Neural crest cell (in vitro differentiated cells): ENCODE data around the gene REXO2. TPM values are rescaled to one million over a fixed set of nuclear protein-coding genes. Genes with fewer than 3 reads are reported as not detected.

Experiments
- DNase-seq: peaks from one replicate; pipeline ENCODE4 v3.0.0; 2021; ENCODE audit warnings: low read depth, mixed read lengths, low spot score
- H3K27ac Mint-ChIP-seq: one replicate; pipeline ENCODE4 v1.8.0; 2021; ENCODE audit warnings: mild to moderate bottlenecking, mixed read lengths; ENCODE audit not compliant: unreplicated experiment
- H3K27me3 Mint-ChIP-seq: 2 replicates; pipeline ENCODE4 v1.8.0; 2021; ENCODE audit warnings: low read depth, mild to moderate bottlenecking, mixed read lengths
- H3K36me3 Mint-ChIP-seq: 2 replicates; pipeline ENCODE4 v1.8.0; 2021; ENCODE audit warnings: low read depth, mild to moderate bottlenecking, mixed read lengths
- H3K4me1 Mint-ChIP-seq: 2 replicates; pipeline ENCODE4 v1.8.0; 2021; ENCODE audit warnings: mixed read lengths
- H3K4me3 Mint-ChIP-seq: one replicate; pipeline ENCODE4 v1.8.0; 2021; ENCODE audit warnings: mild to moderate bottlenecking, mixed read lengths
- H3K9me3 Mint-ChIP-seq: 2 replicates; pipeline ENCODE4 v1.8.0; 2021; ENCODE audit warnings: mixed read lengths
- CTCF ChIP-seq: fragments of 200-600 bp; sonication (generic); conservative IDR thresholded peaks from 2 replicates; pipeline ENCODE4 v1.5.0; 2021; ENCODE audit warnings: antibody characterized with exemption, mild to moderate bottlenecking
- long read RNA-seq: library from polyadenylated mRNA; unstranded; transcript quantifications from one replicate; pipeline ENCODE4 v2.0.0, GENCODE V29; 2020
- total RNA-seq: library from RNA; stranded (reverse); gene quantifications from 2 replicates; pipeline ENCODE4 v1.2.1, GENCODE V29; 2021

Gene REXO2
- total RNA-seq: 42.3 and 46.1 TPM in 2 replicates
- long read RNA-seq, transcript REXO2-220 (7 exons, 1,158 nt): major isoform, 15 of 25 reads
- long read RNA-seq, partial matches to known transcripts: 1 of 25 reads
- long read RNA-seq, other reads (novel, unspliced or antisense): 5 of 25 reads

- no peaks in the 10 kb centered on the region for H3K36me3 Mint-ChIP-seq
- peak; percentile 55 for TF ChIP-seq CTCF
- no peaks in the 10 kb centered on the region for H3K9me3 Mint-ChIP-seq
- DNase-seq: peak; percentile 83
- peak within 1 kb of the TSS; percentile 92 for H3K27ac Mint-ChIP-seq
- no peaks in the 10 kb centered on the region for H3K27me3 Mint-ChIP-seq
- H3K4me1 Mint-ChIP-seq: peaks cover 29% of the 10 kb centered on the region
- peak within 1 kb of the TSS; percentile 98 for H3K4me3 Mint-ChIP-seq
Measured at GRCh38 chr11:114439229-114440120, at the start of gene REXO2. REXO2 (plus strand) TSS chr11:114439467; CDS start chr11:114439529, 62 bp downstream.

- no peaks in the 10 kb centered on the region for H3K27me3 Mint-ChIP-seq
- no peak overlapping the region for H3K27ac Mint-ChIP-seq
- no peak overlapping the region for H3K4me3 Mint-ChIP-seq
- H3K9me3 Mint-ChIP-seq: no peaks in the 10 kb centered on the region
- DNase-seq: no peak
- peaks cover 5% of the 10 kb centered on the region for H3K4me1 Mint-ChIP-seq
- no peaks in the 10 kb centered on the region for H3K36me3 Mint-ChIP-seq
- TF ChIP-seq CTCF: no peak
Measured at GRCh38 chr11:114392735-114393667, 46.3 kb upstream of the REXO2 start.

GRCh38 chr11:114395736-114396135 lies 43.5 kb upstream of the REXO2 start:
- Mint-ChIP-seq H3K27me3 (no peaks in the 10 kb centered on the region), H3K4me3 (peak overlapping the region; percentile 52), H3K36me3 (no peaks in the 10 kb centered on the region), H3K9me3 (no peaks in the 10 kb centered on the region), H3K4me1 (peaks cover 20% of the 10 kb centered on the region), H3K27ac (no peak overlapping the region)
- no peak for TF ChIP-seq CTCF
- DNase-seq: no peak

GRCh38 chr11:114396916-114397315 lies 42.4 kb upstream of the REXO2 start:
- no peaks in the 10 kb centered on the region for H3K36me3 Mint-ChIP-seq
- TF ChIP-seq CTCF: no peak
- H3K9me3 Mint-ChIP-seq: no peaks in the 10 kb centered on the region
- no peak for DNase-seq
- no peak overlapping the region for H3K27ac Mint-ChIP-seq
- no peaks in the 10 kb centered on the region for H3K27me3 Mint-ChIP-seq
- no peak overlapping the region for H3K4me3 Mint-ChIP-seq
- H3K4me1 Mint-ChIP-seq: peaks cover 26% of the 10 kb centered on the region

GRCh38 chr11:114397349-114397982 lies 41.8 kb upstream of the REXO2 start:
- Mint-ChIP-seq H3K36me3 (no peaks in the 10 kb centered on the region), H3K4me3 (no peak overlapping the region), H3K4me1 (peaks cover 29% of the 10 kb centered on the region), H3K27ac (no peak overlapping the region), H3K9me3 (no peaks in the 10 kb centered on the region), H3K27me3 (no peaks in the 10 kb centered on the region)
- no peak for TF ChIP-seq CTCF
- no peak for DNase-seq
